ENCODE results near the gene ENPP6.

- TF ChIP-seq CREB5 (CRISPR knock-in tag; IDR thresholded peaks at IDR 0.05; ENCODE audit: low read depth) (no peak), ZNF8 (CRISPR knock-in tag; IDR thresholded peaks at IDR 0.05) (no peak), ZFP30 (CRISPR knock-in tag; IDR thresholded peaks at IDR 0.05) (no peak), POU6F1 (CRISPR knock-in tag; IDR thresholded peaks at IDR 0.05; ENCODE audit: borderline replicate concordance, low read depth) (no peak), PATZ1 (CRISPR knock-in tag; IDR thresholded peaks at IDR 0.05; ENCODE audit: borderline replicate concordance) (no peak), ZFP3 (CRISPR knock-in tag; IDR thresholded peaks at IDR 0.05) (no peak), ARNTL (CRISPR knock-in tag; IDR thresholded peaks at IDR 0.05; ENCODE audit: borderline replicate concordance, low read depth) (no peak), CSDC2 (CRISPR knock-in tag; IDR thresholded peaks at IDR 0.05) (no peak), CSRNP3 (CRISPR knock-in tag; IDR thresholded peaks at IDR 0.05) (no peak), RARB (CRISPR knock-in tag; IDR thresholded peaks at IDR 0.05) (no peak), TOX (CRISPR knock-in tag; IDR thresholded peaks at IDR 0.05; ENCODE audit: borderline replicate concordance) (no peak), ZC3H10 (CRISPR knock-in tag; IDR thresholded peaks at IDR 0.05) (no peak)
Measured at GRCh38 chr4:184126800-184127199, 90.9 kb downstream of the ENPP6 start.
